DOHH2 (cell line): ENCODE results near the gene RLF.
"Not testable (repeated sequence)": the region's sequence is repeated elsewhere in the genome, so short reads cannot be mapped to it uniquely, and the experiment has no call there.

ENCODE experiments used
- H3F3A ChIP-seq: fragments of 200-600 bp; sonication (generic), shearing (Covaris generic); 2 replicates; pipeline ENCODE4 v1.6.0; 2016; ENCODE audit warnings: antibody characterized with exemption, mild to moderate bottlenecking; ENCODE audit not compliant: control insufficient read depth, insufficient read depth
- H3K27ac ChIP-seq: fragments of 200-600 bp; sonication (generic); 2 replicates; pipeline ENCODE4 v1.5.1; 2014; ENCODE audit warnings: low read depth, mild to moderate bottlenecking, low read length, moderate library complexity
- H3K27me3 ChIP-seq: fragments of 200-600 bp; sonication (generic); 2 replicates; pipeline ENCODE4 v1.6.1; 2014; ENCODE audit warnings: mild to moderate bottlenecking, low read length, mixed read lengths; ENCODE audit not compliant: control insufficient read depth
- H3K36me3 ChIP-seq: fragments of 200-600 bp; sonication (generic); 2 replicates; pipeline ENCODE4 v1.6.1; 2014; ENCODE audit warnings: mild to moderate bottlenecking, low read length, moderate library complexity, mixed read lengths; ENCODE audit not compliant: control insufficient read depth
- H3K4me1 ChIP-seq: fragments of 200-600 bp; sonication (generic); 2 replicates; pipeline ENCODE4 v1.6.1; 2014; ENCODE audit warnings: mild to moderate bottlenecking, low read length, mixed read lengths; ENCODE audit not compliant: control insufficient read depth
- H3K4me2 ChIP-seq: fragments of 200-600 bp; sonication (generic); 2 replicates; pipeline ENCODE4 v1.6.0; 2014; ENCODE audit warnings: mild to moderate bottlenecking, low read length, moderate library complexity
- H3K4me3 ChIP-seq: fragments of 200-600 bp; sonication (generic); 2 replicates; pipeline ENCODE4 v1.5.1; 2014; ENCODE audit warnings: mild to moderate bottlenecking, low read length, mixed read lengths
- H3K79me2 ChIP-seq: fragments of 200-600 bp; sonication (generic); 2 replicates; pipeline ENCODE4 v1.6.1; 2014; ENCODE audit warnings: mild to moderate bottlenecking, low read length, mixed read lengths; ENCODE audit not compliant: control insufficient read depth
- H3K9me2 ChIP-seq: fragments of 200-600 bp; sonication (generic); replicated peaks from 2 replicates; pipeline ENCODE4 v1.6.1; 2014; ENCODE audit warnings: mild to moderate bottlenecking, low read length, mixed read lengths; ENCODE audit not compliant: control insufficient read depth
- H3K9me3 ChIP-seq: fragments of 200-600 bp; sonication (generic); 2 replicates; pipeline ENCODE4 v1.6.1; 2014; ENCODE audit warnings: antibody characterized with exemption, low read length, mixed read lengths; ENCODE audit not compliant: control insufficient read depth, insufficient read depth
- H4K20me1 ChIP-seq: fragments of 200-600 bp; sonication (generic); 2 replicates; pipeline ENCODE4 v1.6.0; 2014; ENCODE audit warnings: low read depth, mild to moderate bottlenecking, antibody characterized with exemption, low read length, moderate library complexity; ENCODE audit not compliant: control insufficient read depth, insufficient read depth
- CTCF ChIP-seq: fragments of 200-600 bp; sonication (generic); IDR thresholded peaks from one replicate; pipeline ENCODE4 v1.5.1; 2014; ENCODE audit warnings: antibody characterized with exemption, mild to moderate bottlenecking, low read depth, low read length; ENCODE audit not compliant: poor library complexity, severe bottlenecking
- EZH2phosphoT487 ChIP-seq: fragments of 200-600 bp; sonication (generic); IDR thresholded peaks from 2 replicates; pipeline ENCODE4 v1.6.1; 2017; ENCODE audit warnings: borderline replicate concordance, mild to moderate bottlenecking, antibody characterized with exemption, low read length, moderate library complexity, mixed read lengths

RLF gene

GRCh38 chr1:40210511-40211204 lies 49.5 kb downstream of the RLF start:
- Histone ChIP-seq H3K79me2 (peaks cover 6% of the 10 kb centered on the region), H4K20me1 (no peaks in the 10 kb centered on the region), H3K36me3 (peaks cover 63% of the 10 kb centered on the region), H3K9me2 (no peaks in the 10 kb centered on the region), H3K27ac (no peak overlapping the region), H3K27me3 (no peaks in the 10 kb centered on the region), H3K9me3 (no peaks in the 10 kb centered on the region), H3K4me2 (no peak overlapping the region), H3F3A (no peaks in the 10 kb centered on the region), H3K4me3 (no peak overlapping the region), H3K4me1 (no peaks in the 10 kb centered on the region)
- TF ChIP-seq EZH2phosphoT487: no peak
- no peak for TF ChIP-seq CTCF

GRCh38 chr1:40218333-40218732 lies 57.1 kb downstream of the RLF start:
- H3K4me2 ChIP-seq: no peak overlapping the region
- no peak overlapping the region for H3K27ac ChIP-seq
- TF ChIP-seq EZH2phosphoT487 (no peak), CTCF (no peak)
- no peak overlapping the region for H3K4me3 ChIP-seq
- no peaks in the 10 kb centered on the region for H4K20me1 ChIP-seq
- H3K79me2 ChIP-seq: no peaks in the 10 kb centered on the region
- H3K36me3 ChIP-seq: peaks cover 15% of the 10 kb centered on the region
- no peaks in the 10 kb centered on the region for H3F3A ChIP-seq
- no peaks in the 10 kb centered on the region for H3K9me2 ChIP-seq
- no peaks in the 10 kb centered on the region for H3K4me1 ChIP-seq
- H3K27me3 ChIP-seq: no peaks in the 10 kb centered on the region
- H3K9me3 ChIP-seq: no peaks in the 10 kb centered on the region

GRCh38 chr1:40221471-40221905 lies 60.3 kb downstream of the RLF start:
- not testable (repeated sequence) for H3K79me2 ChIP-seq, H4K20me1 ChIP-seq, H3K4me1 ChIP-seq, H3K9me3 ChIP-seq, H3F3A ChIP-seq, H3K4me2 ChIP-seq, H3K4me3 ChIP-seq, H3K27ac ChIP-seq, H3K27me3 ChIP-seq, H3K9me2 ChIP-seq
- H3K36me3 ChIP-seq: peaks cover 17% of the 10 kb centered on the region

- Histone ChIP-seq H3K36me3 (peaks cover 17% of the 10 kb centered on the region), H3K9me2 (no peaks in the 10 kb centered on the region), H3K79me2 (no peaks in the 10 kb centered on the region), H3K27ac (no peak overlapping the region), H3K27me3 (no peaks in the 10 kb centered on the region), H3K9me3 (no peaks in the 10 kb centered on the region), H3F3A (no peaks in the 10 kb centered on the region; the same call in 1 of the 2 replicates), H3K4me3 (no peak overlapping the region), H4K20me1 (no peaks in the 10 kb centered on the region), H3K4me2 (no peak overlapping the region), H3K4me1 (no peaks in the 10 kb centered on the region)
- TF ChIP-seq CTCF (no peak), EZH2phosphoT487 (no peak)
Measured at GRCh38 chr1:40221977-40222772, 61.0 kb downstream of the RLF start.
